ENCODE data around the gene ZNF592. TPM values are rescaled to one million over a fixed set of nuclear protein-coding genes. Genes with fewer than 3 reads are reported as not detected.

Gene ZNF592
- total RNA-seq, 3 donors from 2014 or later: 29.4 to 35.3 (median 33.4) TPM

GRCh38 chr15:84737005-84737404 lies 11.4 kb upstream of the ZNF592 start:
- peaks cover 26% of the 10 kb centered on the region for H3K4me1 ChIP-seq (ENCODE audit: low read depth)
- no peak overlapping the region for H3K4me3 ChIP-seq
- H3K9me3 ChIP-seq: no peaks in the 10 kb centered on the region
- no peak for DNase-seq
- no peaks in the 10 kb centered on the region for H3K36me3 ChIP-seq (ENCODE audit: low read depth)
- TF ChIP-seq CTCF (IDR thresholded peaks at IDR 0.05): no peak
- ATAC-seq: no peak
- intact Hi-C loops (cut with DNase I, micrococcal nuclease): no loop called here

GRCh38 chr15:84740691-84741090 lies 7.7 kb upstream of the ZNF592 start:
- H3K9me3 ChIP-seq: no peaks in the 10 kb centered on the region
- H3K36me3 ChIP-seq (ENCODE audit: low read depth): no peaks in the 10 kb centered on the region
- DNase-seq (no peak), ATAC-seq (no peak)
- peaks cover 9% of the 10 kb centered on the region for H3K4me1 ChIP-seq (ENCODE audit: low read depth)
- no peak for TF ChIP-seq CTCF (IDR thresholded peaks at IDR 0.05)
- intact Hi-C loops (cut with DNase I, micrococcal nuclease): no loop called here
- no peak overlapping the region for H3K4me3 ChIP-seq

- peak in 2 of 3 donors; percentile 54 to 73 for DNase-seq
- Histone ChIP-seq H3K9me3 (no peaks in the 10 kb centered on the region), H3K4me3 (no peak overlapping the region), H3K36me3 (ENCODE audit: low read depth) (no peaks in the 10 kb centered on the region), H3K4me1 (ENCODE audit: low read depth) (peaks cover 7% of the 10 kb centered on the region)
- intact Hi-C loops (cut with DNase I, micrococcal nuclease): no loop called here
- ATAC-seq: peak; percentile 99
- no peak for TF ChIP-seq CTCF (IDR thresholded peaks at IDR 0.05)
Observed at GRCh38 chr15:84741121-84741520, 7.3 kb upstream of the ZNF592 start.

- DNase-seq (peak; percentile 78 to 90 (median 89)), ATAC-seq (peak; percentile 75)
- H3K36me3 ChIP-seq (ENCODE audit: low read depth): no peaks in the 10 kb centered on the region
- H3K4me1 ChIP-seq (ENCODE audit: low read depth): peaks cover 37% of the 10 kb centered on the region
- peak; percentile 11 for TF ChIP-seq CTCF (IDR thresholded peaks at IDR 0.05)
- intact Hi-C loops (cut with DNase I, micrococcal nuclease): no loop called here
- H3K4me3 ChIP-seq: peak overlapping the region; percentile 59
- no peaks in the 10 kb centered on the region for H3K9me3 ChIP-seq
Observed at GRCh38 chr15:84747416-84748273, 747 bp upstream of the ZNF592 start.

- H3K36me3 ChIP-seq (ENCODE audit: low read depth): no peaks in the 10 kb centered on the region
- peak overlapping the region; percentile 59 for H3K4me3 ChIP-seq
- intact Hi-C loops (cut with DNase I, micrococcal nuclease): no loop called here
- H3K9me3 ChIP-seq: no peaks in the 10 kb centered on the region
- H3K4me1 ChIP-seq (ENCODE audit: low read depth): peaks cover 54% of the 10 kb centered on the region
- TF ChIP-seq CTCF (IDR thresholded peaks at IDR 0.05): no peak
- DNase-seq: peak; percentile 58 to 67 (median 62)
- ATAC-seq: peak; percentile 4
Observed at GRCh38 chr15:84749111-84749991, 959 bp downstream of the ZNF592 start.

Measured in mucosa of descending colon (tissue), 3 donors.